Measurements from ENCODE around the gene FAM227B.
"Not testable (repeated sequence)": the region's sequence is repeated elsewhere in the genome, so short reads cannot be mapped to it uniquely, and the experiment has no call there.

Gene FAM227B

DNA sequence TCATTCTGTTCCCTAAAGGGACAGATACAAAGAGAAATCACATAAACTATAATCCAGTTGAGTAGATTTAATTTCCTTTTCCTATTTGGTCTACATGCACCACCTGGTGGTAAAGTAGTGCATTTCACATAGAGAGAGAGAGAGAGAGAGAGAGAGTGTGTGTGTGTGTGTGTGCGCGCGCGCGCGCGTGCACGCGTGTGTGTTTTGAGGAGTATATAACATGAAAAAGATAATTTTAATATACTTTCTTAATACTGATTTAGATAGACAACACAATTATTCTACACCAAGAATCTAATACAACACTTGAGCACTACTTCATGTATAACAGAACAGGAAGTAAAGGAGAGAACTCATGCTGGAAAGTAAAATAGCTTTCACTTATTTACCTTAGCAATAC lies 198.6 kb downstream of the FAM227B start:
- H3K4me1 ChIP-seq (ENCODE audit: control insufficient read depth, insufficient read depth, low read length): peaks cover 24% of the 10 kb centered on the region
- H3K27ac ChIP-seq (ENCODE audit: low read depth, low read length): no peak overlapping the region
- H3K9ac ChIP-seq (ENCODE audit: low read depth, low read length): no peak overlapping the region
- no peaks in the 10 kb centered on the region for H3K27me3 ChIP-seq (ENCODE audit: control insufficient read depth, insufficient read depth, low read length)
- no peaks in the 10 kb centered on the region for H3K36me3 ChIP-seq (ENCODE audit: control insufficient read depth, insufficient read depth, low read length)
- H3K4me3 ChIP-seq (ENCODE audit: low read depth, low read length): no peak overlapping the region
- H3K9me3 ChIP-seq (ENCODE audit: control insufficient read depth, insufficient read depth, low read length): no peaks in the 10 kb centered on the region

GRCh38 chr15:49418811-49419210 lies 201.8 kb downstream of the FAM227B start:
- H3K36me3 ChIP-seq (ENCODE audit: control insufficient read depth, insufficient read depth, low read length): no peaks in the 10 kb centered on the region
- H3K4me1 ChIP-seq (ENCODE audit: control insufficient read depth, insufficient read depth, low read length): peaks cover 16% of the 10 kb centered on the region
- H3K9me3 ChIP-seq (ENCODE audit: control insufficient read depth, insufficient read depth, low read length): no peaks in the 10 kb centered on the region
- no peak overlapping the region for H3K27ac ChIP-seq (ENCODE audit: low read depth, low read length)
- H3K4me3 ChIP-seq (ENCODE audit: low read depth, low read length): no peak overlapping the region
- no peaks in the 10 kb centered on the region for H3K27me3 ChIP-seq (ENCODE audit: control insufficient read depth, insufficient read depth, low read length)
- no peak overlapping the region for H3K9ac ChIP-seq (ENCODE audit: low read depth, low read length)

DNA sequence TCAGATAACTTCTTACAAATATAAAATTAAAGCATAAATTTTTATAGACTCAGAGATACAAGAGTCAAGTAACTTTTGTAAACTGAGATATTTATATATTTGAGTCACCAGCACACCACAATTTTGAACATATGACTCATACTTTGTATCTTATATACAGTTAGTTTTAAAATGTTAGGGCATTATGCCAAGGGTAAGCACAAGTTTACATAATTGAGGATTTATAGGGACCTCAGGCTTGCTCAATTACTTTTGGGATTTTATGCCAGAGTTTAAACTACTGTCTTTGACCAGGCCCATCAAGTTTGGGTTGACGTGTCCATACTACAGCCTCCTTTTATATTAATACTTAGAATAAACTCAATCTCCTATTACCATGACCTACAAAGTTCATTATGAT lies 205.0 kb downstream of the FAM227B start:
- no peaks in the 10 kb centered on the region for H3K9me3 ChIP-seq (ENCODE audit: control insufficient read depth, insufficient read depth, low read length)
- H3K4me1 ChIP-seq (ENCODE audit: control insufficient read depth, insufficient read depth, low read length): no peaks in the 10 kb centered on the region
- H3K9ac ChIP-seq (ENCODE audit: low read depth, low read length): no peak overlapping the region
- no peak overlapping the region for H3K4me3 ChIP-seq (ENCODE audit: low read depth, low read length)
- H3K36me3 ChIP-seq (ENCODE audit: control insufficient read depth, insufficient read depth, low read length): no peaks in the 10 kb centered on the region
- no peaks in the 10 kb centered on the region for H3K27me3 ChIP-seq (ENCODE audit: control insufficient read depth, insufficient read depth, low read length)
- H3K27ac ChIP-seq (ENCODE audit: low read depth, low read length): no peak overlapping the region

GRCh38 chr15:49415149-49415548 lies 205.5 kb downstream of the FAM227B start:
- Histone ChIP-seq H3K4me1 (ENCODE audit: control insufficient read depth, insufficient read depth, low read length) (no peaks in the 10 kb centered on the region), H3K9me3 (ENCODE audit: control insufficient read depth, insufficient read depth, low read length) (no peaks in the 10 kb centered on the region), H3K27ac (ENCODE audit: low read depth, low read length) (no peak overlapping the region), H3K9ac (ENCODE audit: low read depth, low read length) (no peak overlapping the region), H3K27me3 (ENCODE audit: control insufficient read depth, insufficient read depth, low read length) (no peaks in the 10 kb centered on the region), H3K36me3 (ENCODE audit: control insufficient read depth, insufficient read depth, low read length) (no peaks in the 10 kb centered on the region), H3K4me3 (ENCODE audit: low read depth, low read length) (no peak overlapping the region)

GRCh38 chr15:49412797-49413196 lies 207.8 kb downstream of the FAM227B start:
- Histone ChIP-seq H3K27ac (ENCODE audit: low read depth, low read length) (no peak overlapping the region), H3K27me3 (ENCODE audit: control insufficient read depth, insufficient read depth, low read length) (no peaks in the 10 kb centered on the region), H3K4me3 (ENCODE audit: low read depth, low read length) (no peak overlapping the region), H3K4me1 (ENCODE audit: control insufficient read depth, insufficient read depth, low read length) (no peaks in the 10 kb centered on the region), H3K9ac (ENCODE audit: low read depth, low read length) (no peak overlapping the region), H3K36me3 (ENCODE audit: control insufficient read depth, insufficient read depth, low read length) (no peaks in the 10 kb centered on the region), H3K9me3 (ENCODE audit: control insufficient read depth, insufficient read depth, low read length) (no peaks in the 10 kb centered on the region)

DNA sequence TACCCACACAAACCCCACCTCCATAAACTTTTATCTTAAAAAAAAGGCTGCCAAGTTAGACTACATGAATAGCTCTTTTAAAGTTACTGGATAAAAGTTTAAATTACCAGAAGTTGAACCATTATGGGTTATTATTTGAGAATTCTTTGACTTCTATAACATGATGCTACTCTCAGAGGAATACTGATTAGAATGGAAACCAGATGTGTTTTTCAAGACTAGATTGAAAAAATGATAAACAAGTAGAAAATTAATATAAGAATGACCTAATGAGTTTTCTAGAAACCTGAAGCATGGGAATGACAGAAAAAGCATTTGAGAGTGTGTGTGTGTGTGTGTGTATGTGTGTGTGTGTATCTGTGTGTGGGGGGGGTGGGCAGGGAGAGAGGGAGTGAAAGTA lies 210.0 kb downstream of the FAM227B start:
- H3K27ac ChIP-seq (ENCODE audit: low read depth, low read length): no peak overlapping the region
- no peaks in the 10 kb centered on the region for H3K9me3 ChIP-seq (ENCODE audit: control insufficient read depth, insufficient read depth, low read length)
- no peaks in the 10 kb centered on the region for H3K36me3 ChIP-seq (ENCODE audit: control insufficient read depth, insufficient read depth, low read length)
- H3K9ac ChIP-seq (ENCODE audit: low read depth, low read length): no peak overlapping the region
- H3K4me3 ChIP-seq (ENCODE audit: low read depth, low read length): no peak overlapping the region
- no peaks in the 10 kb centered on the region for H3K27me3 ChIP-seq (ENCODE audit: control insufficient read depth, insufficient read depth, low read length)
- H3K4me1 ChIP-seq (ENCODE audit: control insufficient read depth, insufficient read depth, low read length): no peaks in the 10 kb centered on the region

DNA sequence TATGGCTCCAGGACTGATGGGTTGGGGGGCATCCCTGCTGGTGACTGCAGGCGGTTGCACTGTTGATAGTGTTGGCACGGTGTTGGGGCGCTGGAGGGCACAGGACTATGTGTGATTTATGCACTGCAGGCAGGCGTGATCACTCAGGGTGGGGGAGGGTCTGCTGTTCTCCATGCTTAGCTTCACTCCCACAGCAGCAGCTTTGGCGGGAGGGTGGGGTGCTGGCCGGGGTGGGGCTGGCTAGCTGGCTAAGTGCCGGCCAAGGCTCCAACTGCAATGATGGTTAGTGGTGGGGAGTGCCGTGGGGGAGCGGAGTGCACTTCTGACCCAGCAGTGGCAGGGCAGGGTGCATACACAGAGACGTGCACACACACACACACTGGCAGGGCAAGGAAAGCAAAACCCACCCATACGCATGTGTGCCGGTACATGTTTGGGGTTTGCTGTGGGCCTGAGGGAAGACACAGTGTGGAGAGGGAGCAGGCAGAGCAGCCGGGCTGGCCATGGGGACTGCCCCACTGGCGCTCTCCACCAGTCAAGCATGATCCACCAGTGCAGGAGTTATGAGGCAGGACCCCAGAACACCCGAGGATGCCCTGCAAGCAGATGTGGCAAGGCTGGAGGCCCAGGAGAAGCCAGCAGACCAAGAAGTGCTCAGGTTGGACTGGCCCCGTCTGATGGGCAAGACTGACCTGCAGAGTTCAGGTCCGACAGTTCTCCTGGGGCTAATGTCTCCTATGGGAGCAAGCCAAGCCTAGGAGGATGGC lies 214.1 kb downstream of the FAM227B start:
- Histone ChIP-seq H3K9me3 (ENCODE audit: control insufficient read depth, insufficient read depth, low read length) (no peaks in the 10 kb centered on the region), H3K4me1 (ENCODE audit: control insufficient read depth, insufficient read depth, low read length) (no peaks in the 10 kb centered on the region), H3K27me3 (ENCODE audit: control insufficient read depth, insufficient read depth, low read length) (no peaks in the 10 kb centered on the region)

DNA sequence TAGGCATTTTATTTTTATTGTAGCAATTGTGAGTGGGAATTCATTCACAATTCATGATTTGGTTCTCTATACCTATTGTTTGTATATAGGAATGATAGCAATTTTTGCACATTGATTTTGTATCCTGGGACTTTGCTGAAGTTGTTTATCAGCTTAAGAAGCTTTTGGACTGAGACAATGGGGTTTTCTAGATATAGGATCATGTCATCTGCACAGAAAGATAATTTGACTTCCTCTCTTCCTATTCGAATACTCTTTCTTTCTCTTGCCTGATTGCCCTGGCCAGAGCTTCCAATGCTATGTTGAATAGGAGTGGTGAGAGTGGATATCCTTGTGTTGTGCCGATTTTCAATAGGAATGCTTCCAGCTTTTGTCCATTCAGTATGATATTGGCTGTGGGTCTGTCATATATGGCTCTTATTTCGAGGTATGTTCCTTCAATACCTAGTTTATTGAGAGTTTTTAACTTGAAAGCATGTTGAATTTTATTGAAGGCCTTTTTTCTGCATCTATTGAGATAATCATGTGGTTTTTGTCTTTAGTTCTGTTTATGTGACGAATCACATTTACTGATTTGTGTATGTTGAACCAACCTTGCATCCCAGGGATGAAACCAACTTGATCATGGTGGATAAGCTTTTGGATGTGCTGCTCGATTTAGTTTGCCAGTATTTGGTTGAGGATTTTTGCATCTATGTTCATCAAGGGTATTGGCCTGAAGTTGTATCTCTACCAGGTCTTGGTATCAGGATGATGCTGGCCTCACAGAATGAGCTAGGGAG lies 217.9 kb downstream of the FAM227B start:
- not testable (repeated sequence) for H3K27ac ChIP-seq (ENCODE audit: low read depth, low read length); H3K27me3 ChIP-seq (ENCODE audit: control insufficient read depth, insufficient read depth, low read length); H3K9ac ChIP-seq (ENCODE audit: low read depth, low read length); H3K4me1 ChIP-seq (ENCODE audit: control insufficient read depth, insufficient read depth, low read length); H3K36me3 ChIP-seq (ENCODE audit: control insufficient read depth, insufficient read depth, low read length); H3K9me3 ChIP-seq (ENCODE audit: control insufficient read depth, insufficient read depth, low read length); H3K4me3 ChIP-seq (ENCODE audit: low read depth, low read length)

More for the DNA sequence above, 214.1 kb downstream of the FAM227B start:
- no peaks in the 10 kb centered on the region for H3K36me3 ChIP-seq (ENCODE audit: control insufficient read depth, insufficient read depth, low read length)
- H3K4me3 ChIP-seq (ENCODE audit: low read depth, low read length): no peak overlapping the region
- no peak overlapping the region for H3K9ac ChIP-seq (ENCODE audit: low read depth, low read length)
- H3K27ac ChIP-seq (ENCODE audit: low read depth, low read length): no peak overlapping the region

GRCh38 chr15:49387471-49387870 lies 233.1 kb downstream of the FAM227B start:
- H3K4me3 ChIP-seq (ENCODE audit: low read depth, low read length): no peak overlapping the region
- H3K4me1 ChIP-seq (ENCODE audit: control insufficient read depth, insufficient read depth, low read length): peaks cover 18% of the 10 kb centered on the region
- H3K9me3 ChIP-seq (ENCODE audit: control insufficient read depth, insufficient read depth, low read length): no peaks in the 10 kb centered on the region
- H3K27me3 ChIP-seq (ENCODE audit: control insufficient read depth, insufficient read depth, low read length): no peaks in the 10 kb centered on the region
- H3K27ac ChIP-seq (ENCODE audit: low read depth, low read length): no peak overlapping the region
- H3K9ac ChIP-seq (ENCODE audit: low read depth, low read length): no peak overlapping the region
- no peaks in the 10 kb centered on the region for H3K36me3 ChIP-seq (ENCODE audit: control insufficient read depth, insufficient read depth, low read length)

DNA sequence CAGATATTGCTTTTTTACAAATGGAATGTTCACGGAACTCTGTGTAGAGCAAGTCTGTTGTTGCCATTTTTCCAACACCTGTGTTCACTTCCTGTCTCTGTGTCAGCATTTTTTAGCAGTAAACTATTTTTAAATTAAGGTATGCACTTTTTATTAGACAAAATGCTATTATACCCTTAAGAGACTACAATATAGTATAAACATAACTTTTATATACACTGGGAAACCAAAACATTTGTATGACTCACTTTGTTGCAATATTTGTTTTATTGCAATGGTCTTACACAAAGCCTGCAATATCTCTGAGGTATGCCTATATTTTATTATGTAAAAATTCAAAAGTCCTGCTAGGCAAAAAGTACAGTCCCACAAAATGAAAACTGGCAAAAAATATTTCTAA lies 237.4 kb downstream of the FAM227B start:
- no peak overlapping the region for H3K4me3 ChIP-seq (ENCODE audit: low read depth, low read length)
- no peaks in the 10 kb centered on the region for H3K27me3 ChIP-seq (ENCODE audit: control insufficient read depth, insufficient read depth, low read length)
- H3K9ac ChIP-seq (ENCODE audit: low read depth, low read length): no peak overlapping the region
- no peaks in the 10 kb centered on the region for H3K9me3 ChIP-seq (ENCODE audit: control insufficient read depth, insufficient read depth, low read length)
- H3K27ac ChIP-seq (ENCODE audit: low read depth, low read length): no peak overlapping the region
- H3K36me3 ChIP-seq (ENCODE audit: control insufficient read depth, insufficient read depth, low read length): no peaks in the 10 kb centered on the region
- peaks cover 22% of the 10 kb centered on the region for H3K4me1 ChIP-seq (ENCODE audit: control insufficient read depth, insufficient read depth, low read length)

GRCh38 chr15:49382394-49382793 lies 238.2 kb downstream of the FAM227B start:
- H3K27ac ChIP-seq (ENCODE audit: low read depth, low read length): no peak overlapping the region
- H3K4me1 ChIP-seq (ENCODE audit: control insufficient read depth, insufficient read depth, low read length): peaks cover 22% of the 10 kb centered on the region
- H3K9me3 ChIP-seq (ENCODE audit: control insufficient read depth, insufficient read depth, low read length): no peaks in the 10 kb centered on the region
- H3K36me3 ChIP-seq (ENCODE audit: control insufficient read depth, insufficient read depth, low read length): no peaks in the 10 kb centered on the region
- no peak overlapping the region for H3K9ac ChIP-seq (ENCODE audit: low read depth, low read length)
- H3K4me3 ChIP-seq (ENCODE audit: low read depth, low read length): no peak overlapping the region
- no peaks in the 10 kb centered on the region for H3K27me3 ChIP-seq (ENCODE audit: control insufficient read depth, insufficient read depth, low read length)
